Caco-2 (cell line): ENCODE results near the gene ELMO1. TPM values are rescaled to one million over a fixed set of nuclear protein-coding genes. Genes with fewer than 3 reads are reported as not detected.

Experiments used
- BruUV-seq: library from RNA; stranded (reverse); fragments of 400-500 nt; replicated peaks from 2 replicates; lab custom pipeline; 2021; lab: Mats Ljungman, UMichigan
- CTCF ChIA-PET: fragments of 300-600 bp; sonication (Branson Sonifier 250); formaldehyde crosslinking; loops from one replicate; lab custom pipeline; 2022; ENCODE audit warnings: antibody characterized with exemption; lab: Charles Lee
- POLR2A ChIA-PET: fragments of 300-600 bp; sonication (Branson Sonifier 250); formaldehyde crosslinking; loops from one replicate; lab custom pipeline; 2022; ENCODE audit warnings: antibody characterized with exemption; lab: Charles Lee
- DNase-seq, 2 experiments: peaks; one replicate each; pipeline versions ENCODE4 v3.0.0 to v3.0.0-alpha.2; 2020 to 2022
- H3K27me3 ChIP-seq: replicated peaks from 2 replicates; pipeline ENCODE4 v1.6.0; 2011; ENCODE audit warnings: low read length; ENCODE audit not compliant: control insufficient read depth, insufficient read depth
- H3K36me3 ChIP-seq: 2 replicates; pipeline ENCODE4 v1.5.1; 2011; ENCODE audit warnings: low read length; ENCODE audit not compliant: control insufficient read depth, insufficient read depth
- H3K4me1 ChIP-seq: fragments of 250-450 bp; sonication (Bioruptor Pico); 2 replicates; pipeline ENCODE4 v1.5.1; 2020; ENCODE audit warnings: mild to moderate bottlenecking
- H3K4me3 ChIP-seq: 2 replicates; pipeline ENCODE4 v1.5.1; 2011; ENCODE audit warnings: low read depth, mild to moderate bottlenecking, control low read depth, low read length
- H3K9me3 ChIP-seq: fragments of 250-450 bp; sonication (Bioruptor Pico); 2 replicates; pipeline ENCODE4 v1.5.1; 2020; ENCODE audit warnings: mild to moderate bottlenecking, moderate library complexity
- H3K27ac Mint-ChIP-seq: one replicate; pipeline ENCODE4 v1.8.0; 2022; ENCODE audit warnings: mixed read lengths; ENCODE audit not compliant: unreplicated experiment
- H3K27me3 Mint-ChIP-seq: one replicate; pipeline ENCODE4 v1.8.0; 2022; ENCODE audit warnings: mixed read lengths; ENCODE audit not compliant: insufficient read depth, unreplicated experiment
- H3K36me3 Mint-ChIP-seq: one replicate; pipeline ENCODE4 v1.8.0; 2022; ENCODE audit warnings: mild to moderate bottlenecking, mixed read lengths; ENCODE audit not compliant: insufficient read depth, unreplicated experiment
- H3K4me1 Mint-ChIP-seq: one replicate; pipeline ENCODE4 v1.8.0; 2022; ENCODE audit warnings: low read depth, mixed read lengths; ENCODE audit not compliant: unreplicated experiment
- H3K4me3 Mint-ChIP-seq: one replicate; pipeline ENCODE4 v1.8.0; 2022; ENCODE audit warnings: mild to moderate bottlenecking, moderate library complexity, mixed read lengths; ENCODE audit not compliant: unreplicated experiment
- H3K9me3 Mint-ChIP-seq: one replicate; pipeline ENCODE4 v1.8.0; 2022; ENCODE audit warnings: mixed read lengths; ENCODE audit not compliant: unreplicated experiment
- CTCF ChIP-seq, 2 experiments: fragments of 200-600 bp in 1 of 2; IDR thresholded peaks; 1 replicate in 1 of 2; 2 replicates in 1 of 2; pipeline versions ENCODE4 v1.5.1 to v1.8.0; 2011 to 2022; ENCODE audit warnings: antibody characterized with exemption in 1 of 2, control low read depth in 1 of 2, inconsistent platforms in 1 of 2, low read depth in 1 of 2, low read length in 1 of 2, mild to moderate bottlenecking in 1 of 2, moderate library complexity in 1 of 2; ENCODE audit not compliant: insufficient read depth in 1 of 2, severe bottlenecking in 1 of 2, unreplicated experiment in 1 of 2
- intact Hi-C: fragments of 100-400 bp; cut with micrococcal nuclease; formaldehyde crosslinking; loops from one replicate; pipeline ENCODE4 v1.10.0; 2022; ENCODE audit not compliant: unreplicated experiment
- total RNA-seq: library from RNA; stranded (reverse); gene quantifications from 2 replicates; pipeline ENCODE4 v1.2.3, GENCODE V29; 2022

The ELMO1 gene
- total RNA-seq, 1 experiment from 2014 or later: 0.14 TPM

GRCh38 chr7:37333075-37333474 lies 115.6 kb downstream of the ELMO1 start:
- Histone ChIP-seq H3K9me3 (no peaks in the 10 kb centered on the region), H3K4me3 (no peak overlapping the region), H3K27me3 (no peaks in the 10 kb centered on the region), H3K36me3 (no peaks in the 10 kb centered on the region), H3K4me1 (no peaks in the 10 kb centered on the region)
- no peak for TF ChIP-seq CTCF (IDR thresholded peaks at IDR 0.05; ENCODE audit: insufficient read depth in 1 of 2, low read depth in 1 of 2, low read length in 1 of 2, severe bottlenecking in 1 of 2, unreplicated experiment in 1 of 2)
- H3K4me1 Mint-ChIP-seq: no peaks in the 10 kb centered on the region
- H3K9me3 Mint-ChIP-seq: peaks cover 13% of the 10 kb centered on the region
- H3K36me3 Mint-ChIP-seq: no peaks in the 10 kb centered on the region
- intact Hi-C loops: no loop called here
- no peak for DNase-seq
- no peak overlapping the region for H3K27ac Mint-ChIP-seq
- CTCF ChIA-PET: no interaction called here
- BruUV-seq: no TSS peak
- POLR2A ChIA-PET: no interaction called here
- H3K4me3 Mint-ChIP-seq: no peak overlapping the region
- peaks cover 8% of the 10 kb centered on the region for H3K27me3 Mint-ChIP-seq

DNA sequence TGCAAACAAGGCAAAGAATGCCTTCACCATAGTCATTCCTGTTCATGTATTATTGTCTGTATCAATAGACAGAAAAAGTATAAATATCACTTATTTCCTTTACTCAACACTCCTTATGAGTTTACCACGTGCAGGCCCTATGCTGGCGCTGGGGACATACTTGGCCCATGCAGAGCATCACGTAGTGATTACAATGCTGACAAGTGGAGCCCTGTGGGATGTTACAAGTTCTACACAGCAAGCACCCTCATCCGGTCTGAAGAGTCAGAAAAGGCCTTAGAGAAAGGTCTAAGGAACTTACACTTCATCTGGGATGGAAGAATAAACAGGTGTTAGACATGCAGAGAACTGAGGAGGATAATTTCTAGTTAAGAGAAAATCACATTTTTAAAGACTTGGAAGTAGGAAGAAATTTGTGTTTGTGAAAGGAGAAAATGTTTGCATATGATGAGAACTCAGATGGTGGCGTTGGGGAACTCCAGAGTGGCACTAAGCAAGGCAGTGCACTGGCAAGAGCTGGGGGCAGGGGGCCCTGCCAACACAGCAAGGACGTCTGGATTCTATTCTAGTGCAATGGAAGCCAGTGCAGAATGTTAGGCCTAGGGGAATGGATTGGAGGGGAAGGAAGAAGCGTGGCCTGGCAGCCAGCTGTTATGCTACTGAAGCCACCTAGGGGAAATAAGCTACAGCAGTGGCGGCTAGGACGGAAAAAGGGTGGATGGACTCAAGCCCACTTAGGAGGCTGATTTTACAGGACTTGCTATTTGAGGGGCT lies 116.2 kb downstream of the ELMO1 start:
- H3K27me3 ChIP-seq: no peaks in the 10 kb centered on the region
- DNase-seq: no peak
- H3K4me3 Mint-ChIP-seq: no peak overlapping the region
- no TSS peak for BruUV-seq
- no peaks in the 10 kb centered on the region for H3K4me1 ChIP-seq
- H3K36me3 ChIP-seq: no peaks in the 10 kb centered on the region
- intact Hi-C loops: no loop called here
- H3K27me3 Mint-ChIP-seq: peaks cover 8% of the 10 kb centered on the region
- no peaks in the 10 kb centered on the region for H3K36me3 Mint-ChIP-seq
- ChIA-PET CTCF (no interaction called here), POLR2A (no interaction called here)
- no peak overlapping the region for H3K27ac Mint-ChIP-seq
- peaks cover 13% of the 10 kb centered on the region for H3K9me3 Mint-ChIP-seq
- TF ChIP-seq CTCF (IDR thresholded peaks at IDR 0.05; ENCODE audit: insufficient read depth in 1 of 2, low read depth in 1 of 2, low read length in 1 of 2, severe bottlenecking in 1 of 2, unreplicated experiment in 1 of 2): no peak
- H3K9me3 ChIP-seq: no peaks in the 10 kb centered on the region
- H3K4me3 ChIP-seq: no peak overlapping the region
- no peaks in the 10 kb centered on the region for H3K4me1 Mint-ChIP-seq

DNA sequence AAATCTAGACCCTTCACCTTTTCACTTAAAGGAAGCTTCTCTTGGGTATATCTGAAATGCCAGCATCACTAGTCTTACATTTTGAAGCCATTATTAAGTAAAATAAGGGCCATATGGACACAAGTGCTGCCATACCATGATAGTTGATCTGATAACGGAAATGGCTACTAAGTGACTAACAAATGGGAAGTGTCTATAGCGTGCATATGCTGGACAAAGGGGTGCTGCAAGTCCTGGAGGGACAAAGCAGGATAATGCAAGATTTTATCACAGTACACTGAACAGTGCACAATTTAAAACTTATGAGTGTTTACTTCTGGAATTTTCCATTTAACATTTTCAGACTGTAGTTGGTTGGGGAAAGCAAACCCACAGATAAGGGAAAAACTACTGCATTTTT lies 117.9 kb downstream of the ELMO1 start:
- Histone ChIP-seq H3K36me3 (no peaks in the 10 kb centered on the region), H3K4me1 (no peaks in the 10 kb centered on the region), H3K27me3 (no peaks in the 10 kb centered on the region), H3K4me3 (no peak overlapping the region), H3K9me3 (no peaks in the 10 kb centered on the region)
- H3K27ac Mint-ChIP-seq: no peak overlapping the region
- H3K4me3 Mint-ChIP-seq: no peak overlapping the region
- POLR2A ChIA-PET: no interaction called here
- CTCF ChIA-PET: no interaction called here
- intact Hi-C loops: no loop called here
- no peak for TF ChIP-seq CTCF (IDR thresholded peaks at IDR 0.05; ENCODE audit: insufficient read depth in 1 of 2, low read depth in 1 of 2, low read length in 1 of 2, severe bottlenecking in 1 of 2, unreplicated experiment in 1 of 2)
- no peaks in the 10 kb centered on the region for H3K36me3 Mint-ChIP-seq
- no peaks in the 10 kb centered on the region for H3K4me1 Mint-ChIP-seq
- no peaks in the 10 kb centered on the region for H3K9me3 Mint-ChIP-seq
- no peak for DNase-seq
- BruUV-seq: no TSS peak
- H3K27me3 Mint-ChIP-seq: peaks cover 10% of the 10 kb centered on the region
